GM12878 (cell line): ENCODE results near the gene SWSAP1.

Source experiments
- CHD2 ChIP-seq: IDR thresholded peaks from 2 replicates; pipeline ENCODE4 v1.6.1; 2011; ENCODE audit warnings: low read depth, low read length, improper control_type of control experiment, borderline replicate concordance
- POLR2A ChIP-seq: IDR thresholded peaks from 2 replicates; pipeline ENCODE4 v1.6.1; 2011; ENCODE audit warnings: low read depth, mild to moderate bottlenecking, low read length
- POU2F2 ChIP-seq: IDR thresholded peaks from 3 replicates; pipeline ENCODE4 v1.6.1; 2011; ENCODE audit warnings: low read depth, mild to moderate bottlenecking, low read length, borderline replicate concordance
- SIN3A ChIP-seq: IDR thresholded peaks from 2 replicates; pipeline ENCODE4 v1.6.1; 2012; ENCODE audit warnings: low read depth, low read length, improper control_type of control experiment
- TCF12 ChIP-seq: IDR thresholded peaks from 2 replicates; pipeline ENCODE4 v1.6.1; 2011; ENCODE audit warnings: low read depth, mild to moderate bottlenecking, low read length
- YBX1 ChIP-seq: fragments of 450-650 bp; IDR thresholded peaks from 2 replicates; pipeline ENCODE4 v1.6.1; 2016; ENCODE audit warnings: antibody characterized with exemption
- YY1 ChIP-seq: IDR thresholded peaks from 2 replicates; pipeline ENCODE4 v1.6.1; 2011; ENCODE audit warnings: low read depth, mild to moderate bottlenecking, low read length
- ZBED1 ChIP-seq: IDR thresholded peaks from 2 replicates; pipeline ENCODE4 v1.6.1; 2016; ENCODE audit warnings: borderline replicate concordance
- TF ChIP-seq, protein P1 (sequence below), 3 experiments: IDR thresholded peaks in 2 of 3; conservative IDR thresholded peaks in 1 of 3; 2 replicates each; pipeline ENCODE4 v1.5.1; 2011; ENCODE audit warnings: low read depth in 3 of 3, low read length in 3 of 3, mild to moderate bottlenecking in 3 of 3, control low read depth in 2 of 3, moderate library complexity in 2 of 3, inconsistent platforms in 1 of 3, mixed read lengths in 1 of 3; ENCODE audit not compliant: control insufficient read depth in 2 of 3, insufficient read depth in 1 of 3; ENCODE audit errors: extremely low read depth in 1 of 3
- TF ChIP-seq, protein P2 (sequence below): IDR thresholded peaks from 2 replicates; pipeline ENCODE4 v1.6.1; 2012; ENCODE audit warnings: low read depth, low read length, improper control_type of control experiment
- TF ChIP-seq, protein P3 (sequence below): IDR thresholded peaks from 2 replicates; pipeline ENCODE4 v1.6.1; 2012; ENCODE audit warnings: low read length, inconsistent platforms

DNA sequence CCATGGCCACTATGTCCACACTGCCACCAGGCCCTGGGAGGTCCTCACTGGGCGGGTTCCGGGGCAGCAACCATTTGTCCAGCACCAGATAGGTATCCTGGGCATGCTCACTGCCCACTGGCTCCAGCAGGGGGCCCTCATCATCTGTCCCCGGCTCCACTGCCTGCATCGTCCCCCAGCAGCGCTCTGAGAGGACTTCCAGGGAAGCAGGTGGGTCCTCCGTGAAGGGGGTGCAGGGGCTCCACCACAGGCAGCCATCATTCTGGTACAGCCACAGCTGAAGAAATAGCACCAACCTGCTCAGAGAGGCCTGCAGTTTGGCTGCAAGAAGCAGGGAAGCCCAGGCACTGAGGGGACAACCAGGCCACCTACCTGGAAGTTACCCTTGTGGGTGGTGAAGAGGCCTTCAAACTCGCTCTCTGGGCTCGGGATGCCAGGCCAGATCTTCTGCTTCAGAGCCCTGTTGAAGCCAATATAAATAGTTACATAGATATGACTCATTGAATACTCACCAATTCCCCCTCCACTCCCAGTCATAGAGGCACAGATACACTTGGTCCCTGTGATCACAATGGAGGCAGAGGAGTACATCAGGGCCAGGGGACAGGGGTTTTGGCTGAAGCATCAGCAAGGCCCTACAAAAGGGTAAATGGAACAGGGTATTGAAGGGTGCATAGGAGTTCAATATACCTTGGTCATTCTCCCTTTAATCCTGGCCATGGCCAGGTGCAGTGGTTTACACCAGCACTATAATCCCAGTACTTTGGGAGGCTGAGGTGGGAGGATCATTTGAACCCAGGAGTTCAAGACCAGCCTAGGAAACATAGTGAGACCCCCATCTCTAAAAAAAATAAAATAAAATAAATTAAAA is 4.1 kb downstream of the SWSAP1 start:
- TF ChIP-seq YY1 (no peak), YBX1 (no peak), TCF12 (no peak), ZBED1 (no peak), POLR2A (no peak), POU2F2 (no peak), CHD2 (no peak), SIN3A (no peak)
- TF ChIP-seq, protein P1, sequence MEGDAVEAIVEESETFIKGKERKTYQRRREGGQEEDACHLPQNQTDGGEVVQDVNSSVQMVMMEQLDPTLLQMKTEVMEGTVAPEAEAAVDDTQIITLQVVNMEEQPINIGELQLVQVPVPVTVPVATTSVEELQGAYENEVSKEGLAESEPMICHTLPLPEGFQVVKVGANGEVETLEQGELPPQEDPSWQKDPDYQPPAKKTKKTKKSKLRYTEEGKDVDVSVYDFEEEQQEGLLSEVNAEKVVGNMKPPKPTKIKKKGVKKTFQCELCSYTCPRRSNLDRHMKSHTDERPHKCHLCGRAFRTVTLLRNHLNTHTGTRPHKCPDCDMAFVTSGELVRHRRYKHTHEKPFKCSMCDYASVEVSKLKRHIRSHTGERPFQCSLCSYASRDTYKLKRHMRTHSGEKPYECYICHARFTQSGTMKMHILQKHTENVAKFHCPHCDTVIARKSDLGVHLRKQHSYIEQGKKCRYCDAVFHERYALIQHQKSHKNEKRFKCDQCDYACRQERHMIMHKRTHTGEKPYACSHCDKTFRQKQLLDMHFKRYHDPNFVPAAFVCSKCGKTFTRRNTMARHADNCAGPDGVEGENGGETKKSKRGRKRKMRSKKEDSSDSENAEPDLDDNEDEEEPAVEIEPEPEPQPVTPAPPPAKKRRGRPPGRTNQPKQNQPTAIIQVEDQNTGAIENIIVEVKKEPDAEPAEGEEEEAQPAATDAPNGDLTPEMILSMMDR (IDR thresholded peaks at IDR 0.05 in 2 of 3, conservative IDR thresholded peaks at IDR 0.05 in 1 of 3; ENCODE audit: control insufficient read depth in 2 of 3, extremely low read depth in 1 of 3, insufficient read depth in 1 of 3, low read depth in 3 of 3, low read length in 3 of 3), result peak; percentile 41 to 73 (median 54)
- TF ChIP-seq, protein P2, sequence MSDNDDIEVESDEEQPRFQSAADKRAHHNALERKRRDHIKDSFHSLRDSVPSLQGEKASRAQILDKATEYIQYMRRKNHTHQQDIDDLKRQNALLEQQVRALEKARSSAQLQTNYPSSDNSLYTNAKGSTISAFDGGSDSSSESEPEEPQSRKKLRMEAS, result no peak
- TF ChIP-seq, protein P3, sequence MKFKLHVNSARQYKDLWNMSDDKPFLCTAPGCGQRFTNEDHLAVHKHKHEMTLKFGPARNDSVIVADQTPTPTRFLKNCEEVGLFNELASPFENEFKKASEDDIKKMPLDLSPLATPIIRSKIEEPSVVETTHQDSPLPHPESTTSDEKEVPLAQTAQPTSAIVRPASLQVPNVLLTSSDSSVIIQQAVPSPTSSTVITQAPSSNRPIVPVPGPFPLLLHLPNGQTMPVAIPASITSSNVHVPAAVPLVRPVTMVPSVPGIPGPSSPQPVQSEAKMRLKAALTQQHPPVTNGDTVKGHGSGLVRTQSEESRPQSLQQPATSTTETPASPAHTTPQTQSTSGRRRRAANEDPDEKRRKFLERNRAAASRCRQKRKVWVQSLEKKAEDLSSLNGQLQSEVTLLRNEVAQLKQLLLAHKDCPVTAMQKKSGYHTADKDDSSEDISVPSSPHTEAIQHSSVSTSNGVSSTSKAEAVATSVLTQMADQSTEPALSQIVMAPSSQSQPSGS, result no peak
